Measurements from ENCODE around the gene RGS5. TPM values are rescaled to one million over a fixed set of nuclear protein-coding genes. Genes with fewer than 3 reads are reported as not detected.

RGS5 gene
- total and polyA plus RNA-seq, 4 donors, result 4.6 to 12.7 (median 7.4) TPM

DNA sequence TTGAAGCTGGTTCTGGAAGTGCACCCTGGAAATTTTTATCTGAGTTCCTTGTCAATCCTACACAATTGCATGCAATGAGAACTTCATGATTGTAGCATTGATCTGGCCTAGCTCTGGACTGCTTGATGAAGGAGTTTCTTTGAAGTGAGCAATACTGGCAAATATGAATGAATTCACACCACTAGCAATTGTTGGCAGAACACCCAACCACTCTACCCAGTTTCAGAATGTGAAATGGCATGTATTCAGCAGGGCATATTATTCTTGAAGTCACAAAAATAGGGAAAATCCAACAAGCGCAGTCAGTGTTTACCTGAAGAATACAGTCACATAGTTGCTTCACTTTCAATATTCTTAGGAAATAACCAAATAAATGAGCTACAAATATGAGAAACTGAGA is 57.3 kb downstream of the RGS5 start:
- no peaks in the 10 kb centered on the region for H3K9me3 ChIP-seq (ENCODE audit: control insufficient read depth in 4 of 4, low read length in 3 of 4)
- no peak overlapping the region for H3K4me3 ChIP-seq (ENCODE audit: low read depth in 1 of 3, low read length in 3 of 3)
- H3K9ac ChIP-seq (ENCODE audit: low read depth in 1 of 2, low read length in 2 of 2), result no peak overlapping the region
- H3K36me3 ChIP-seq (ENCODE audit: control insufficient read depth in 4 of 4, insufficient read depth in 3 of 4, low read depth in 1 of 4, low read length in 3 of 4), result no peaks in the 10 kb centered on the region
- H3K27me3 ChIP-seq (ENCODE audit: control insufficient read depth in 4 of 4, insufficient read depth in 4 of 4, low read length in 3 of 4), result no peaks in the 10 kb centered on the region
- no peak for DNase-seq (ENCODE audit: low spot score)
- H3K4me1 ChIP-seq (ENCODE audit: control insufficient read depth in 4 of 4, insufficient read depth in 4 of 4, low read length in 3 of 4), result no peaks in the 10 kb centered on the region
- no peak overlapping the region for H3K27ac ChIP-seq (ENCODE audit: low read depth in 1 of 2, low read length in 2 of 2)
- 44% methylated on average over 1 of the region's 1 CpG for WGBS
- TF ChIP-seq SP1 (IDR thresholded peaks at IDR 0.05), result no peak
- no peak for TF ChIP-seq EGR1 (IDR thresholded peaks at IDR 0.05; ENCODE audit: low read depth in 2 of 2)
- no peak for TF ChIP-seq YY1 (IDR thresholded peaks at IDR 0.05)
- TF ChIP-seq RAD21 (IDR thresholded peaks at IDR 0.05), result no peak
- TF ChIP-seq, protein P1, sequence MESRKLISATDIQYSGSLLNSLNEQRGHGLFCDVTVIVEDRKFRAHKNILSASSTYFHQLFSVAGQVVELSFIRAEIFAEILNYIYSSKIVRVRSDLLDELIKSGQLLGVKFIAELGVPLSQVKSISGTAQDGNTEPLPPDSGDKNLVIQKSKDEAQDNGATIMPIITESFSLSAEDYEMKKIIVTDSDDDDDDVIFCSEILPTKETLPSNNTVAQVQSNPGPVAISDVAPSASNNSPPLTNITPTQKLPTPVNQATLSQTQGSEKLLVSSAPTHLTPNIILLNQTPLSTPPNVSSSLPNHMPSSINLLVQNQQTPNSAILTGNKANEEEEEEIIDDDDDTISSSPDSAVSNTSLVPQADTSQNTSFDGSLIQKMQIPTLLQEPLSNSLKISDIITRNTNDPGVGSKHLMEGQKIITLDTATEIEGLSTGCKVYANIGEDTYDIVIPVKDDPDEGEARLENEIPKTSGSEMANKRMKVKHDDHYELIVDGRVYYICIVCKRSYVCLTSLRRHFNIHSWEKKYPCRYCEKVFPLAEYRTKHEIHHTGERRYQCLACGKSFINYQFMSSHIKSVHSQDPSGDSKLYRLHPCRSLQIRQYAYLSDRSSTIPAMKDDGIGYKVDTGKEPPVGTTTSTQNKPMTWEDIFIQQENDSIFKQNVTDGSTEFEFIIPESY (IDR thresholded peaks at IDR 0.05), result no peak
- no peak for TF ChIP-seq FOXA1 (IDR thresholded peaks at IDR 0.05)
- TF ChIP-seq NR2F2 (IDR thresholded peaks at IDR 0.05), result no peak
- TF ChIP-seq TAF1 (conservative IDR thresholded peaks at IDR 0.05), result no peak
- TF ChIP-seq ATF3 (IDR thresholded peaks at IDR 0.05), result no peak

DNA sequence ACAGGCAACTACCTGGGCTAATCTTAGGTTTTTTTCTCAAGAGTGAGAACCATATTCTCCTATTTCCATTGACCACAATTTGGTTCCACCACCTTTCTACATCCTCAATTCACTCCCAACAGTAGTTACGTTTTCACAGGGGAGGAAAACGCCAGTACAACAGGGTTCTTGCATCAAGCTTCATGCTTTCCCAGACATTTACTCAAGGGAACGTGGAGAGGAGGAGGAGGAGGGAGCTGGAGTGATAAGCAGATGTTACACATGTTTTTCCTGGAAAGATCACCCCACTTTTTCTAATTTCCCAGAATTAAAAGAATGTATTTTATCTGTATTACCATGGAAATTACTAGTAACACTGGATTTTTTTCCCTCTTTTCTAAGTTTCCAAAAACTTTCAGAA is 58.3 kb downstream of the RGS5 start:
- Histone ChIP-seq H3K9ac (ENCODE audit: low read depth in 1 of 2, low read length in 2 of 2) (no peak overlapping the region), H3K36me3 (ENCODE audit: control insufficient read depth in 4 of 4, insufficient read depth in 3 of 4, low read depth in 1 of 4, low read length in 3 of 4) (no peaks in the 10 kb centered on the region), H3K27me3 (ENCODE audit: control insufficient read depth in 4 of 4, insufficient read depth in 4 of 4, low read length in 3 of 4) (no peaks in the 10 kb centered on the region), H3K9me3 (ENCODE audit: control insufficient read depth in 4 of 4, low read length in 3 of 4) (no peaks in the 10 kb centered on the region), H3K27ac (ENCODE audit: low read depth in 1 of 2, low read length in 2 of 2) (no peak overlapping the region), H3K4me1 (ENCODE audit: control insufficient read depth in 4 of 4, insufficient read depth in 4 of 4, low read length in 3 of 4) (no peaks in the 10 kb centered on the region), H3K4me3 (ENCODE audit: low read depth in 1 of 3, low read length in 3 of 3) (no peak overlapping the region)
- DNase-seq (ENCODE audit: low spot score), result no peak
- TF ChIP-seq RXRA (IDR thresholded peaks at IDR 0.05), result no peak
- no peak for TF ChIP-seq NR2F2 (IDR thresholded peaks at IDR 0.05)
- TF ChIP-seq FOXA2 (IDR thresholded peaks at IDR 0.05), result no peak
- TF ChIP-seq SP1 (IDR thresholded peaks at IDR 0.05), result no peak
- TF ChIP-seq YY1 (IDR thresholded peaks at IDR 0.05), result no peak
- TF ChIP-seq JUND (IDR thresholded peaks at IDR 0.05), result no peak
- TF ChIP-seq GABPA (IDR thresholded peaks at IDR 0.05 in 1 of 2, conservative IDR thresholded peaks at IDR 0.05 in 1 of 2), result no peak
- TF ChIP-seq ATF3 (IDR thresholded peaks at IDR 0.05), result no peak
- no peak for TF ChIP-seq RAD21 (IDR thresholded peaks at IDR 0.05)
- TF ChIP-seq, protein P2, sequence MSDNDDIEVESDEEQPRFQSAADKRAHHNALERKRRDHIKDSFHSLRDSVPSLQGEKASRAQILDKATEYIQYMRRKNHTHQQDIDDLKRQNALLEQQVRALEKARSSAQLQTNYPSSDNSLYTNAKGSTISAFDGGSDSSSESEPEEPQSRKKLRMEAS (IDR thresholded peaks at IDR 0.05), result no peak
- no peak for TF ChIP-seq EGR1 (IDR thresholded peaks at IDR 0.05; ENCODE audit: low read depth in 2 of 2)
- TF ChIP-seq, protein P3, sequence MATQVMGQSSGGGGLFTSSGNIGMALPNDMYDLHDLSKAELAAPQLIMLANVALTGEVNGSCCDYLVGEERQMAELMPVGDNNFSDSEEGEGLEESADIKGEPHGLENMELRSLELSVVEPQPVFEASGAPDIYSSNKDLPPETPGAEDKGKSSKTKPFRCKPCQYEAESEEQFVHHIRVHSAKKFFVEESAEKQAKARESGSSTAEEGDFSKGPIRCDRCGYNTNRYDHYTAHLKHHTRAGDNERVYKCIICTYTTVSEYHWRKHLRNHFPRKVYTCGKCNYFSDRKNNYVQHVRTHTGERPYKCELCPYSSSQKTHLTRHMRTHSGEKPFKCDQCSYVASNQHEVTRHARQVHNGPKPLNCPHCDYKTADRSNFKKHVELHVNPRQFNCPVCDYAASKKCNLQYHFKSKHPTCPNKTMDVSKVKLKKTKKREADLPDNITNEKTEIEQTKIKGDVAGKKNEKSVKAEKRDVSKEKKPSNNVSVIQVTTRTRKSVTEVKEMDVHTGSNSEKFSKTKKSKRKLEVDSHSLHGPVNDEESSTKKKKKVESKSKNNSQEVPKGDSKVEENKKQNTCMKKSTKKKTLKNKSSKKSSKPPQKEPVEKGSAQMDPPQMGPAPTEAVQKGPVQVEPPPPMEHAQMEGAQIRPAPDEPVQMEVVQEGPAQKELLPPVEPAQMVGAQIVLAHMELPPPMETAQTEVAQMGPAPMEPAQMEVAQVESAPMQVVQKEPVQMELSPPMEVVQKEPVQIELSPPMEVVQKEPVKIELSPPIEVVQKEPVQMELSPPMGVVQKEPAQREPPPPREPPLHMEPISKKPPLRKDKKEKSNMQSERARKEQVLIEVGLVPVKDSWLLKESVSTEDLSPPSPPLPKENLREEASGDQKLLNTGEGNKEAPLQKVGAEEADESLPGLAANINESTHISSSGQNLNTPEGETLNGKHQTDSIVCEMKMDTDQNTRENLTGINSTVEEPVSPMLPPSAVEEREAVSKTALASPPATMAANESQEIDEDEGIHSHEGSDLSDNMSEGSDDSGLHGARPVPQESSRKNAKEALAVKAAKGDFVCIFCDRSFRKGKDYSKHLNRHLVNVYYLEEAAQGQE (IDR thresholded peaks at IDR 0.05), result no peak
- TF ChIP-seq, protein P1 (IDR thresholded peaks at IDR 0.05), result no peak
- TF ChIP-seq CTCF (IDR thresholded peaks at IDR 0.05; ENCODE audit: low read depth, low read length, missing input control), result no peak
- no peak for TF ChIP-seq HNF4G (IDR thresholded peaks at IDR 0.05)
- no peak for TF ChIP-seq TAF1 (conservative IDR thresholded peaks at IDR 0.05)
- 64% methylated on average over 3 of the region's 3 CpGs for whole genome bisulfite sequencing

All from liver (tissue), 9 donors.